Ishikawa (cell line): Measurements from ENCODE around the gene CDPF1.

Experiments used
- CEBPB ChIP-seq: IDR thresholded peaks from 2 replicates; pipeline ENCODE4 v1.6.1; 2012
- CREB1 ChIP-seq: IDR thresholded peaks from 2 replicates; pipeline ENCODE4 v1.6.1; 2012; ENCODE audit warnings: low read depth
- EP300 ChIP-seq: IDR thresholded peaks from 2 replicates; pipeline ENCODE4 v1.6.1; 2012; ENCODE audit warnings: borderline replicate concordance
- FOXM1 ChIP-seq: IDR thresholded peaks from 2 replicates; pipeline ENCODE4 v1.6.1; 2012; ENCODE audit warnings: low read depth, borderline replicate concordance
- NFIC ChIP-seq: IDR thresholded peaks from 2 replicates; pipeline ENCODE4 v1.6.1; 2012
- RAD21 ChIP-seq: IDR thresholded peaks from 2 replicates; pipeline ENCODE4 v1.6.1; 2012; ENCODE audit warnings: low read depth
- TAF1 ChIP-seq: IDR thresholded peaks from 2 replicates; pipeline ENCODE4 v1.6.1; 2012; ENCODE audit warnings: low read depth, mild to moderate bottlenecking
- TCF12 ChIP-seq: IDR thresholded peaks from 2 replicates; pipeline ENCODE4 v1.6.1; 2012; ENCODE audit warnings: low read depth
- TF ChIP-seq, protein P1 (sequence below): IDR thresholded peaks from 2 replicates; pipeline ENCODE4 v1.6.1; 2012; ENCODE audit warnings: low read depth, mild to moderate bottlenecking
- TF ChIP-seq, protein P2 (sequence below): IDR thresholded peaks from 2 replicates; pipeline ENCODE4 v1.6.1; 2012
- TF ChIP-seq, protein P3 (sequence below): IDR thresholded peaks from 2 replicates; pipeline ENCODE4 v1.6.1; 2012

DNA sequence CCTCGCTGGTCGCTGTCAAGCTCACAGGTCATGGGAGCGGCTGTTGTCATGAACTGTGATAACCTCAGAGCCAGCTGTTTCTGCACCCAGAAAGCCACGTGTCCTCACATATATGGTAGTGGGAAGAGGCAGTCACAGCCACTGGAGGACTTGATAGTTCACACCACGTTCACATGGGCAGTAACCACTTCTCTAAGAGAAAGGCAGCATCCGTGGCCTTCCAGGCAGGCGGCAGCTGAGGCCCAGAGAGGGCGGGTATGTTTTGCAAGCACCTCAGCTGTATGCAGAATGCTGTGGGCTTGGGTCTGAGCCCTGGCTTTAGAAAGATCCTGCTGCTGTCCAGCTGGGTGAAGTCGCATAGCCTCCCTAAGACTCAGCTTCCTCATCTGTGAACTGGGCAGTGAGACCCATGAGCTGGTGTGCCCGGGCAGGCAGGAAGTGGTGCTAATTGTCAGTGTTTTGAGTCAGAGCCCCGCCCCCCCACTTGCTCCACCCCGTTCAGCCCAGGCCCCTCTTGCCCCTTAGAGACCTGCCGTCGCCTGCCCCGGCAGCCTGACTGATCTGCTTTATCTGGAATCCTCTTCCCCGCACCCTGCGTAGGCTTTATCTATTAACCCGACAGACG, 31.0 kb upstream of the CDPF1 start:
- TF ChIP-seq RAD21 (no peak), TAF1 (no peak), TCF12 (no peak), EP300 (no peak), NFIC (no peak), CREB1 (no peak), FOXM1 (no peak), CEBPB (no peak)
- TF ChIP-seq, protein P1, sequence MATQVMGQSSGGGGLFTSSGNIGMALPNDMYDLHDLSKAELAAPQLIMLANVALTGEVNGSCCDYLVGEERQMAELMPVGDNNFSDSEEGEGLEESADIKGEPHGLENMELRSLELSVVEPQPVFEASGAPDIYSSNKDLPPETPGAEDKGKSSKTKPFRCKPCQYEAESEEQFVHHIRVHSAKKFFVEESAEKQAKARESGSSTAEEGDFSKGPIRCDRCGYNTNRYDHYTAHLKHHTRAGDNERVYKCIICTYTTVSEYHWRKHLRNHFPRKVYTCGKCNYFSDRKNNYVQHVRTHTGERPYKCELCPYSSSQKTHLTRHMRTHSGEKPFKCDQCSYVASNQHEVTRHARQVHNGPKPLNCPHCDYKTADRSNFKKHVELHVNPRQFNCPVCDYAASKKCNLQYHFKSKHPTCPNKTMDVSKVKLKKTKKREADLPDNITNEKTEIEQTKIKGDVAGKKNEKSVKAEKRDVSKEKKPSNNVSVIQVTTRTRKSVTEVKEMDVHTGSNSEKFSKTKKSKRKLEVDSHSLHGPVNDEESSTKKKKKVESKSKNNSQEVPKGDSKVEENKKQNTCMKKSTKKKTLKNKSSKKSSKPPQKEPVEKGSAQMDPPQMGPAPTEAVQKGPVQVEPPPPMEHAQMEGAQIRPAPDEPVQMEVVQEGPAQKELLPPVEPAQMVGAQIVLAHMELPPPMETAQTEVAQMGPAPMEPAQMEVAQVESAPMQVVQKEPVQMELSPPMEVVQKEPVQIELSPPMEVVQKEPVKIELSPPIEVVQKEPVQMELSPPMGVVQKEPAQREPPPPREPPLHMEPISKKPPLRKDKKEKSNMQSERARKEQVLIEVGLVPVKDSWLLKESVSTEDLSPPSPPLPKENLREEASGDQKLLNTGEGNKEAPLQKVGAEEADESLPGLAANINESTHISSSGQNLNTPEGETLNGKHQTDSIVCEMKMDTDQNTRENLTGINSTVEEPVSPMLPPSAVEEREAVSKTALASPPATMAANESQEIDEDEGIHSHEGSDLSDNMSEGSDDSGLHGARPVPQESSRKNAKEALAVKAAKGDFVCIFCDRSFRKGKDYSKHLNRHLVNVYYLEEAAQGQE, result no peak
- TF ChIP-seq, protein P2, sequence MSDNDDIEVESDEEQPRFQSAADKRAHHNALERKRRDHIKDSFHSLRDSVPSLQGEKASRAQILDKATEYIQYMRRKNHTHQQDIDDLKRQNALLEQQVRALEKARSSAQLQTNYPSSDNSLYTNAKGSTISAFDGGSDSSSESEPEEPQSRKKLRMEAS, result no peak
- TF ChIP-seq, protein P3, sequence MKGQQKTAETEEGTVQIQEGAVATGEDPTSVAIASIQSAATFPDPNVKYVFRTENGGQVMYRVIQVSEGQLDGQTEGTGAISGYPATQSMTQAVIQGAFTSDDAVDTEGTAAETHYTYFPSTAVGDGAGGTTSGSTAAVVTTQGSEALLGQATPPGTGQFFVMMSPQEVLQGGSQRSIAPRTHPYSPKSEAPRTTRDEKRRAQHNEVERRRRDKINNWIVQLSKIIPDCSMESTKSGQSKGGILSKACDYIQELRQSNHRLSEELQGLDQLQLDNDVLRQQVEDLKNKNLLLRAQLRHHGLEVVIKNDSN, result no peak
